Liver (tissue), 9 donors: ENCODE results near the gene BSND. TPM values are rescaled to one million over a fixed set of nuclear protein-coding genes. Genes with fewer than 3 reads are reported as not detected.

Experiments used
- DNase-seq: peaks from one replicate; pipeline ENCODE4 v3.0.0-alpha.2; 2017; ENCODE audit warnings: low spot score
- H3K27ac ChIP-seq, 2 donors: one replicate each; pipeline ENCODE4 v1.7.0; 2013; ENCODE audit warnings: inconsistent platforms in 2 of 2, low read length in 2 of 2, control low read depth in 1 of 2, low read depth in 1 of 2, mild to moderate bottlenecking in 1 of 2
- H3K27me3 ChIP-seq, 4 donors: one replicate each; pipeline versions ENCODE4 v1.6.1 to v1.7.0; 2013; ENCODE audit warnings: low read length in 3 of 4, inconsistent platforms in 1 of 4, mild to moderate bottlenecking in 1 of 4, moderate library complexity in 1 of 4; ENCODE audit not compliant: control insufficient read depth in 4 of 4, insufficient read depth in 4 of 4
- H3K36me3 ChIP-seq, 4 donors: one replicate each; pipeline versions ENCODE4 v1.6.1 to v1.7.0; 2013; ENCODE audit warnings: low read length in 3 of 4, mild to moderate bottlenecking in 3 of 4, low read depth in 1 of 4, moderate library complexity in 1 of 4; ENCODE audit not compliant: control insufficient read depth in 4 of 4, insufficient read depth in 3 of 4
- H3K4me1 ChIP-seq, 4 donors: one replicate each; pipeline versions ENCODE4 v1.6.1 to v1.7.0; 2013; ENCODE audit warnings: low read length in 3 of 4, mild to moderate bottlenecking in 3 of 4, moderate library complexity in 1 of 4; ENCODE audit not compliant: control insufficient read depth in 4 of 4, insufficient read depth in 4 of 4
- H3K4me3 ChIP-seq, 3 donors: one replicate each; pipeline versions ENCODE4 v1.6.1 to v1.7.0; 2013; ENCODE audit warnings: low read length in 3 of 3, control low read depth in 1 of 3, low read depth in 1 of 3, mild to moderate bottlenecking in 1 of 3
- H3K9ac ChIP-seq, 2 donors: one replicate each; pipeline ENCODE4 v1.7.0; 2013; ENCODE audit warnings: low read length in 2 of 2, mild to moderate bottlenecking in 2 of 2, moderate library complexity in 2 of 2, control low read depth in 1 of 2, low read depth in 1 of 2
- H3K9me3 ChIP-seq, 4 donors: one replicate each; pipeline versions ENCODE4 v1.6.1 to v1.7.0; 2013; ENCODE audit warnings: low read length in 3 of 4; ENCODE audit not compliant: control insufficient read depth in 4 of 4
- EGR1 ChIP-seq, 2 donors: IDR thresholded peaks; 2 replicates each; pipeline ENCODE4 v1.6.1; 2016 to 2018; ENCODE audit warnings: antibody characterized with exemption in 2 of 2, low read depth in 2 of 2
- FOXA1 ChIP-seq: IDR thresholded peaks from 2 replicates; pipeline ENCODE4 v1.6.1; 2016; ENCODE audit warnings: antibody characterized with exemption
- FOXA2 ChIP-seq: IDR thresholded peaks from 2 replicates; pipeline ENCODE4 v1.6.1; 2016; ENCODE audit warnings: antibody characterized with exemption
- GABPA ChIP-seq, 2 donors: IDR thresholded peaks in 1 of 2; conservative IDR thresholded peaks in 1 of 2; 2 replicates each; pipeline ENCODE4 v1.6.1; 2016; ENCODE audit warnings: antibody characterized with exemption in 2 of 2, mild to moderate bottlenecking in 1 of 2, moderate library complexity in 1 of 2
- HNF4A ChIP-seq, 2 donors: conservative IDR thresholded peaks; 2 replicates each; pipeline ENCODE4 v1.6.1; 2016; ENCODE audit warnings: antibody characterized with exemption in 2 of 2, mild to moderate bottlenecking in 2 of 2
- HNF4G ChIP-seq: IDR thresholded peaks from 2 replicates; pipeline ENCODE4 v1.6.1; 2016; ENCODE audit warnings: antibody characterized with exemption
- JUND ChIP-seq, 2 donors: IDR thresholded peaks; 2 replicates each; pipeline ENCODE4 v1.6.1; 2016; ENCODE audit warnings: antibody characterized with exemption in 2 of 2
- NR2F2 ChIP-seq: IDR thresholded peaks from 2 replicates; pipeline ENCODE4 v1.6.1; 2016; ENCODE audit warnings: antibody characterized with exemption
- RAD21 ChIP-seq, 2 donors: IDR thresholded peaks; 2 replicates each; pipeline ENCODE4 v1.6.1; 2016; ENCODE audit warnings: antibody characterized with exemption in 2 of 2, mild to moderate bottlenecking in 2 of 2
- RXRA ChIP-seq, 2 donors: IDR thresholded peaks; 2 replicates each; pipeline ENCODE4 v1.6.1; 2017 to 2018; ENCODE audit warnings: antibody characterized with exemption in 2 of 2, mild to moderate bottlenecking in 1 of 2
- SP1 ChIP-seq: IDR thresholded peaks from 2 replicates; pipeline ENCODE4 v1.6.1; 2018; ENCODE audit warnings: antibody characterized with exemption, mild to moderate bottlenecking
- TAF1 ChIP-seq: conservative IDR thresholded peaks from 2 replicates; pipeline ENCODE4 v1.6.1; 2016; ENCODE audit warnings: antibody characterized with exemption, mild to moderate bottlenecking
- YY1 ChIP-seq: IDR thresholded peaks from 2 replicates; pipeline ENCODE4 v1.6.1; 2016; ENCODE audit warnings: antibody characterized with exemption, mild to moderate bottlenecking
- WGBS: extraction: QIAGEN DNeasy Blood & Tissue Kit; methylation state at CpG from one replicate; pipeline ENCODE4 v1.1.7; 2013; 5-methylcytosine and 5-hydroxymethylcytosine counted together
- polyA plus RNA-seq, 2 donors: library from polyadenylated mRNA; stranded (reverse) in 1 of 2; unstranded in 1 of 2; fragments of 200-250 nt in 1 of 2; fragments of >200 nt in 1 of 2; fragmentation: Nextera tagmentation in 1 of 2; extraction: Ambion mirVana in 1 of 2; gene quantifications; one replicate each; pipeline versions ENCODE4 v1.2.1 to v1.2.3, GENCODE V29; 2013 to 2015
- total RNA-seq, 2 donors: library from RNA; depleted of rRNA; stranded (reverse); fragments of >200 nt; gene quantifications; one replicate each; pipeline ENCODE4 v1.2.3, GENCODE V29; 2014
- TF ChIP-seq, protein P1 (sequence below): IDR thresholded peaks from 2 replicates; pipeline ENCODE4 v1.6.1; 2016; ENCODE audit warnings: antibody characterized with exemption
- TF ChIP-seq, protein P2 (sequence below): IDR thresholded peaks from 2 replicates; pipeline ENCODE4 v1.6.1; 2016; ENCODE audit warnings: antibody characterized with exemption
- TF ChIP-seq, protein P3 (sequence below): IDR thresholded peaks from 2 replicates; pipeline ENCODE4 v1.6.1; 2016; ENCODE audit warnings: antibody characterized with exemption
- TF ChIP-seq, protein P4 (sequence below): fragments of 150-350 bp; IDR thresholded peaks from 2 replicates; pipeline ENCODE4 v1.5.1; 2017; ENCODE audit warnings: improper control_type of control experiment, low read depth, low read length; ENCODE audit not compliant: missing input control
- TF ChIP-seq, protein P5 (sequence below): IDR thresholded peaks from 2 replicates; pipeline ENCODE4 v1.6.1; 2016; ENCODE audit warnings: antibody characterized with exemption, mild to moderate bottlenecking
- donor health status: healthy.
- donor health status: healthy.
- donor health status: healthy.
- donor health status: healthy.
- donor health status: healthy.

The BSND gene
- total and polyA plus RNA-seq, 4 donors = 0.14 TPM; not detected in 3

DNA sequence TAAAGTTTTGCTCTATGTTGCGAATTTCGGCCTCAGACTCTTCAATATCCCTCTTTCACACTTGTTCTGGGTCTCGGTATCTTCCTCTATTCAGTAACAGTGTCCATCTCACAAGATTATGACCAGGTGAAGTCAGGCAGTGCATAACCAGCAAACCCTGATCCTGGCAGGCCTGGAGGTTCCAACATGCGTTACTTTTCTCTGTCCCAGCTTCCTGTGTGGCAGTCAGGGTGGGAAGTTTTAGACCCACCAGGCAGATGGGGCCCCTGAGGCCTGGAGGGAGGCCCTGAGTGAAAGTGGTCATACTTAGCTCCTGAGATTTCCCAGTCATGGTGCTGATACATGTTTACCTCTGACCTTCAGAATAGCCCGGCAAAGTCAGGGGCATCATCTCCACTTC, 13.2 kb upstream of the BSND start:
- no peak overlapping the region for H3K27ac ChIP-seq
- no peak overlapping the region for H3K9ac ChIP-seq
- H3K9me3 ChIP-seq = no peaks in the 10 kb centered on the region
- WGBS = 89% methylated on average over 5 of the region's 5 CpGs
- TF ChIP-seq, protein P1, sequence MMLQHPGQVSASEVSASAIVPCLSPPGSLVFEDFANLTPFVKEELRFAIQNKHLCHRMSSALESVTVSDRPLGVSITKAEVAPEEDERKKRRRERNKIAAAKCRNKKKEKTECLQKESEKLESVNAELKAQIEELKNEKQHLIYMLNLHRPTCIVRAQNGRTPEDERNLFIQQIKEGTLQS = no peak
- TF ChIP-seq RXRA (IDR thresholded peaks at IDR 0.05) = no peak
- TF ChIP-seq, protein P2, sequence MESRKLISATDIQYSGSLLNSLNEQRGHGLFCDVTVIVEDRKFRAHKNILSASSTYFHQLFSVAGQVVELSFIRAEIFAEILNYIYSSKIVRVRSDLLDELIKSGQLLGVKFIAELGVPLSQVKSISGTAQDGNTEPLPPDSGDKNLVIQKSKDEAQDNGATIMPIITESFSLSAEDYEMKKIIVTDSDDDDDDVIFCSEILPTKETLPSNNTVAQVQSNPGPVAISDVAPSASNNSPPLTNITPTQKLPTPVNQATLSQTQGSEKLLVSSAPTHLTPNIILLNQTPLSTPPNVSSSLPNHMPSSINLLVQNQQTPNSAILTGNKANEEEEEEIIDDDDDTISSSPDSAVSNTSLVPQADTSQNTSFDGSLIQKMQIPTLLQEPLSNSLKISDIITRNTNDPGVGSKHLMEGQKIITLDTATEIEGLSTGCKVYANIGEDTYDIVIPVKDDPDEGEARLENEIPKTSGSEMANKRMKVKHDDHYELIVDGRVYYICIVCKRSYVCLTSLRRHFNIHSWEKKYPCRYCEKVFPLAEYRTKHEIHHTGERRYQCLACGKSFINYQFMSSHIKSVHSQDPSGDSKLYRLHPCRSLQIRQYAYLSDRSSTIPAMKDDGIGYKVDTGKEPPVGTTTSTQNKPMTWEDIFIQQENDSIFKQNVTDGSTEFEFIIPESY = no peak
- TF ChIP-seq HNF4A (conservative IDR thresholded peaks at IDR 0.05) = no peak
- TF ChIP-seq, protein P3, sequence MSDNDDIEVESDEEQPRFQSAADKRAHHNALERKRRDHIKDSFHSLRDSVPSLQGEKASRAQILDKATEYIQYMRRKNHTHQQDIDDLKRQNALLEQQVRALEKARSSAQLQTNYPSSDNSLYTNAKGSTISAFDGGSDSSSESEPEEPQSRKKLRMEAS = no peak
- TF ChIP-seq NR2F2 = no peak
- TF ChIP-seq, protein P4, sequence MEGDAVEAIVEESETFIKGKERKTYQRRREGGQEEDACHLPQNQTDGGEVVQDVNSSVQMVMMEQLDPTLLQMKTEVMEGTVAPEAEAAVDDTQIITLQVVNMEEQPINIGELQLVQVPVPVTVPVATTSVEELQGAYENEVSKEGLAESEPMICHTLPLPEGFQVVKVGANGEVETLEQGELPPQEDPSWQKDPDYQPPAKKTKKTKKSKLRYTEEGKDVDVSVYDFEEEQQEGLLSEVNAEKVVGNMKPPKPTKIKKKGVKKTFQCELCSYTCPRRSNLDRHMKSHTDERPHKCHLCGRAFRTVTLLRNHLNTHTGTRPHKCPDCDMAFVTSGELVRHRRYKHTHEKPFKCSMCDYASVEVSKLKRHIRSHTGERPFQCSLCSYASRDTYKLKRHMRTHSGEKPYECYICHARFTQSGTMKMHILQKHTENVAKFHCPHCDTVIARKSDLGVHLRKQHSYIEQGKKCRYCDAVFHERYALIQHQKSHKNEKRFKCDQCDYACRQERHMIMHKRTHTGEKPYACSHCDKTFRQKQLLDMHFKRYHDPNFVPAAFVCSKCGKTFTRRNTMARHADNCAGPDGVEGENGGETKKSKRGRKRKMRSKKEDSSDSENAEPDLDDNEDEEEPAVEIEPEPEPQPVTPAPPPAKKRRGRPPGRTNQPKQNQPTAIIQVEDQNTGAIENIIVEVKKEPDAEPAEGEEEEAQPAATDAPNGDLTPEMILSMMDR = no peak
- TF ChIP-seq YY1 = no peak
- TF ChIP-seq RAD21 (IDR thresholded peaks at IDR 0.05) = no peak
- TF ChIP-seq FOXA2 = no peak
- TF ChIP-seq HNF4G = no peak
- no peak for TF ChIP-seq FOXA1
- no peak for TF ChIP-seq SP1
- TF ChIP-seq, protein P5, sequence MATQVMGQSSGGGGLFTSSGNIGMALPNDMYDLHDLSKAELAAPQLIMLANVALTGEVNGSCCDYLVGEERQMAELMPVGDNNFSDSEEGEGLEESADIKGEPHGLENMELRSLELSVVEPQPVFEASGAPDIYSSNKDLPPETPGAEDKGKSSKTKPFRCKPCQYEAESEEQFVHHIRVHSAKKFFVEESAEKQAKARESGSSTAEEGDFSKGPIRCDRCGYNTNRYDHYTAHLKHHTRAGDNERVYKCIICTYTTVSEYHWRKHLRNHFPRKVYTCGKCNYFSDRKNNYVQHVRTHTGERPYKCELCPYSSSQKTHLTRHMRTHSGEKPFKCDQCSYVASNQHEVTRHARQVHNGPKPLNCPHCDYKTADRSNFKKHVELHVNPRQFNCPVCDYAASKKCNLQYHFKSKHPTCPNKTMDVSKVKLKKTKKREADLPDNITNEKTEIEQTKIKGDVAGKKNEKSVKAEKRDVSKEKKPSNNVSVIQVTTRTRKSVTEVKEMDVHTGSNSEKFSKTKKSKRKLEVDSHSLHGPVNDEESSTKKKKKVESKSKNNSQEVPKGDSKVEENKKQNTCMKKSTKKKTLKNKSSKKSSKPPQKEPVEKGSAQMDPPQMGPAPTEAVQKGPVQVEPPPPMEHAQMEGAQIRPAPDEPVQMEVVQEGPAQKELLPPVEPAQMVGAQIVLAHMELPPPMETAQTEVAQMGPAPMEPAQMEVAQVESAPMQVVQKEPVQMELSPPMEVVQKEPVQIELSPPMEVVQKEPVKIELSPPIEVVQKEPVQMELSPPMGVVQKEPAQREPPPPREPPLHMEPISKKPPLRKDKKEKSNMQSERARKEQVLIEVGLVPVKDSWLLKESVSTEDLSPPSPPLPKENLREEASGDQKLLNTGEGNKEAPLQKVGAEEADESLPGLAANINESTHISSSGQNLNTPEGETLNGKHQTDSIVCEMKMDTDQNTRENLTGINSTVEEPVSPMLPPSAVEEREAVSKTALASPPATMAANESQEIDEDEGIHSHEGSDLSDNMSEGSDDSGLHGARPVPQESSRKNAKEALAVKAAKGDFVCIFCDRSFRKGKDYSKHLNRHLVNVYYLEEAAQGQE = no peak
- TF ChIP-seq EGR1 (IDR thresholded peaks at IDR 0.05; ENCODE audit: low read depth in 2 of 2) = no peak
- TF ChIP-seq TAF1 = no peak
- no peak for TF ChIP-seq JUND (IDR thresholded peaks at IDR 0.05)
- TF ChIP-seq GABPA (IDR thresholded peaks at IDR 0.05 in 1 of 2, conservative IDR thresholded peaks at IDR 0.05 in 1 of 2) = no peak
- DNase-seq = no peak
- no peak overlapping the region for H3K4me3 ChIP-seq
- H3K36me3 ChIP-seq = no peaks in the 10 kb centered on the region
- peaks cover 0 to 4% (median 1%) of the 10 kb centered on the region in 4 donors for H3K4me1 ChIP-seq
- H3K27me3 ChIP-seq = no peaks in the 10 kb centered on the region
